Prostate gland (tissue), 2 donors: ENCODE results near the gene OR5AL1. TPM values are rescaled to one million over a fixed set of nuclear protein-coding genes. Genes with fewer than 3 reads are reported as not detected.
"Not testable (repeated sequence)": the region's sequence is repeated elsewhere in the genome, so short reads cannot be mapped to it uniquely, and the experiment has no call there.

ENCODE experiments used
- DNase-seq: peaks from one replicate; pipeline ENCODE4 v3.0.0-alpha.2; 2019; ENCODE audit warnings: low spot score
- H3K27ac ChIP-seq, 2 donors: fragments of 200-600 bp; sonication (generic); 2 replicates each; pipeline ENCODE4 v1.5.1; 2017 to 2019
- H3K27me3 ChIP-seq: fragments of 200-600 bp; sonication (generic); replicated peaks from 2 replicates; pipeline ENCODE4 v1.5.1; 2019; ENCODE audit not compliant: insufficient read depth
- H3K36me3 ChIP-seq, 2 donors: fragments of 200-600 bp; sonication (generic); 1 replicate in 1 of 2; 2 replicates in 1 of 2; pipeline versions ENCODE4 v1.5.1 to v1.8.1; 2017 to 2019
- H3K4me1 ChIP-seq: fragments of 200-600 bp; sonication (generic); replicated peaks from 2 replicates; pipeline ENCODE4 v1.5.1; 2019
- H3K4me3 ChIP-seq, 2 donors: fragments of 200-600 bp; sonication (generic); 2 replicates each; pipeline ENCODE4 v1.5.1; 2017 to 2019
- H3K9me3 ChIP-seq: fragments of 200-600 bp; sonication (generic); 2 replicates; pipeline ENCODE4 v1.5.1; 2017
- POLR2A ChIP-seq: fragments of 450-650 bp; IDR thresholded peaks from one replicate; pipeline ENCODE4 v1.6.1; 2016; ENCODE audit warnings: antibody characterized with exemption, mild to moderate bottlenecking
- POLR2AphosphoS5 ChIP-seq: sonication (generic); formaldehyde crosslinking; IDR thresholded peaks from one replicate; pipeline ENCODE4 v1.6.1; 2017; ENCODE audit warnings: antibody characterized with exemption
- WGBS: methylation state at CpG from one replicate; pipeline ENCODE4 v1.1.5; 2018; 5-methylcytosine and 5-hydroxymethylcytosine counted together
- intact Hi-C: fragments of 100-400 bp; cut with DNase I; formaldehyde crosslinking; loops from one replicate; pipeline ENCODE4 v1.14.2; 2022
- total RNA-seq, 2 donors: library from RNA; depleted of rRNA; stranded (reverse); fragments of >200 nt; gene quantifications; one replicate each; pipeline ENCODE4 v1.1.0, GENCODE V29; 2016
- TF ChIP-seq, protein P1 (sequence below), 4 experiments: fragments of 200-600 bp in 2 of 4; fragments of 450-650 bp in 2 of 4; sonication (generic) in 2 of 4; IDR thresholded peaks; 1 replicate in 3 of 4; 2 replicates in 1 of 4; pipeline ENCODE4 v1.5.1; 2016 to 2019; ENCODE audit warnings: antibody characterized with exemption in 4 of 4, mild to moderate bottlenecking in 2 of 4, moderate library complexity in 2 of 4

Gene OR5AL1
- total RNA-seq = not detected

GRCh38 chr11:56412396-56412795 lies at the start of gene OR5AL1:
Gene OR5AL1, plus strand, starts transcription at chr11:56412696.
- 90% methylated on average over 1 of the region's 1 CpG for WGBS
- H3K27me3 ChIP-seq = no peaks in the 10 kb centered on the region
- H3K4me3 ChIP-seq = no peak within 1 kb of the TSS
- intact Hi-C loops = no loop called here
- no peaks in the 10 kb centered on the region for H3K4me1 ChIP-seq
- H3K27ac ChIP-seq = no peak within 1 kb of the TSS
- no peaks in the 10 kb centered on the region for H3K36me3 ChIP-seq
- no peak for DNase-seq
- TF ChIP-seq, protein P1, sequence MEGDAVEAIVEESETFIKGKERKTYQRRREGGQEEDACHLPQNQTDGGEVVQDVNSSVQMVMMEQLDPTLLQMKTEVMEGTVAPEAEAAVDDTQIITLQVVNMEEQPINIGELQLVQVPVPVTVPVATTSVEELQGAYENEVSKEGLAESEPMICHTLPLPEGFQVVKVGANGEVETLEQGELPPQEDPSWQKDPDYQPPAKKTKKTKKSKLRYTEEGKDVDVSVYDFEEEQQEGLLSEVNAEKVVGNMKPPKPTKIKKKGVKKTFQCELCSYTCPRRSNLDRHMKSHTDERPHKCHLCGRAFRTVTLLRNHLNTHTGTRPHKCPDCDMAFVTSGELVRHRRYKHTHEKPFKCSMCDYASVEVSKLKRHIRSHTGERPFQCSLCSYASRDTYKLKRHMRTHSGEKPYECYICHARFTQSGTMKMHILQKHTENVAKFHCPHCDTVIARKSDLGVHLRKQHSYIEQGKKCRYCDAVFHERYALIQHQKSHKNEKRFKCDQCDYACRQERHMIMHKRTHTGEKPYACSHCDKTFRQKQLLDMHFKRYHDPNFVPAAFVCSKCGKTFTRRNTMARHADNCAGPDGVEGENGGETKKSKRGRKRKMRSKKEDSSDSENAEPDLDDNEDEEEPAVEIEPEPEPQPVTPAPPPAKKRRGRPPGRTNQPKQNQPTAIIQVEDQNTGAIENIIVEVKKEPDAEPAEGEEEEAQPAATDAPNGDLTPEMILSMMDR (IDR thresholded peaks at IDR 0.05) = no peak
- TF ChIP-seq POLR2AphosphoS5 = no peak
- no peaks in the 10 kb centered on the region for H3K9me3 ChIP-seq

- Histone ChIP-seq H3K4me1 (no peaks in the 10 kb centered on the region), H3K36me3 (no peaks in the 10 kb centered on the region), H3K27ac (no peak within 1 kb of the TSS), H3K27me3 (no peaks in the 10 kb centered on the region), H3K9me3 (no peaks in the 10 kb centered on the region), H3K4me3 (no peak within 1 kb of the TSS)
- intact Hi-C loops = no loop called here
- DNase-seq = no peak
- TF ChIP-seq POLR2A = no peak
- TF ChIP-seq, protein P1 (IDR thresholded peaks at IDR 0.05) = no peak
- TF ChIP-seq POLR2AphosphoS5 = no peak
- WGBS = 76% methylated on average over 2 of the region's 2 CpGs
These were observed 37.2 kb upstream of the OR5AL1 start, which contains the start of gene OR8U1 for GRCh38 chr11:56375324-56375723. Gene OR8U1, plus strand, starts transcription at chr11:56375624. Its CDS starts 0 bp downstream, at chr11:56375624.

DNA sequence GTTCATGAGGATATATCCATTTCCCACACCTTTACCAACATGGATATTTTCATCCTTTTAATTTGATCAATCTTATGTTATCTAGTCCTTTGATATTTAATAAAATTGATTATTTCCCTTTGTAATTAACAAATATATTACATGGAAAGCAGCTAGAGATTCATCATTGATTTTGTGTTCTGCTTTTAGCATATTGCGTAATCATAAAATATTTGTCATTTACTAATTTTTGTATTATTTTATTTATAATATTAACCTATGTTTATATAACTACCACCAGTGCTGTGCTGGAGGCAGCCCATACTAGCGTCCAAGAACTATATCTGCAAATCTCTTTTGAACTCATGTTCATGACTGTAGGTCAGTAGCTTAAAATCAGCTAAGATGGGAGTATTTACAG lies 32.4 kb upstream of the OR5AL1 start:
- H3K27me3 ChIP-seq = no peaks in the 10 kb centered on the region
- no peaks in the 10 kb centered on the region for H3K36me3 ChIP-seq
- no peaks in the 10 kb centered on the region for H3K9me3 ChIP-seq
- H3K4me1 ChIP-seq = no peaks in the 10 kb centered on the region
- no peak for DNase-seq
- WGBS = 91% methylated on average over 2 of the region's 2 CpGs
- TF ChIP-seq POLR2AphosphoS5 (no peak), POLR2A (no peak)
- TF ChIP-seq, protein P1 (IDR thresholded peaks at IDR 0.05) = no peak
- intact Hi-C loops = no loop called here
- H3K4me3 ChIP-seq = no peak overlapping the region
- no peak overlapping the region for H3K27ac ChIP-seq

- WGBS = 83% methylated on average over 3 of the region's 3 CpGs
- DNase-seq = no peak
- Histone ChIP-seq H3K4me3 (no peak overlapping the region), H3K27ac (no peak overlapping the region), H3K36me3 (no peaks in the 10 kb centered on the region), H3K27me3 (no peaks in the 10 kb centered on the region), H3K4me1 (no peaks in the 10 kb centered on the region), H3K9me3 (no peaks in the 10 kb centered on the region)
- TF ChIP-seq, protein P1 (IDR thresholded peaks at IDR 0.05) = no peak
- TF ChIP-seq POLR2AphosphoS5 (no peak), POLR2A (no peak)
- intact Hi-C loops = no loop called here
These were observed 18.1 kb upstream of the OR5AL1 start for GRCh38 chr11:56394381-56394780.

DNA sequence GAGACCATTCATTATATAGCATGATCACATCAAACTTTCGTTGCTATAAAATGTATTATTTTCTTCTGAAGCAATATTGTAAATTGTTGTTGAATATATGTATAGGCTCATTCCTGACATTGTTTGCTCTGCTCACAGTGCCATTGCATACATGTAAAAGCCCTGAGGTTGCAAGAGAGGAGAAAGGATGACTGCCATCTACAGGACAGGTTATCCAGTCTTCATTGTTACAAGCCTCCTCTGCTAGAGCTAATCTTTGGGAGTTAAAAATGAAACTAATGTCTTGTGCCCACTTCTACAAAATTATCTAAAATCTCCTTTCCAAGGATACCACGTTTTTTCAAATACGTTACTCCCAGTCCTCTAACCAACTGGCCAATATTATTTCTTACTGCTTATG lies 16.4 kb upstream of the OR5AL1 start:
- H3K36me3 ChIP-seq = no peaks in the 10 kb centered on the region
- no peak overlapping the region for H3K27ac ChIP-seq
- WGBS = 45% methylated on average over 3 of the region's 3 CpGs
- H3K9me3 ChIP-seq = no peaks in the 10 kb centered on the region
- no peak overlapping the region for H3K4me3 ChIP-seq
- intact Hi-C loops = no loop called here
- TF ChIP-seq POLR2AphosphoS5 (no peak), POLR2A (no peak)
- no peaks in the 10 kb centered on the region for H3K4me1 ChIP-seq
- DNase-seq = no peak
- no peaks in the 10 kb centered on the region for H3K27me3 ChIP-seq

DNA sequence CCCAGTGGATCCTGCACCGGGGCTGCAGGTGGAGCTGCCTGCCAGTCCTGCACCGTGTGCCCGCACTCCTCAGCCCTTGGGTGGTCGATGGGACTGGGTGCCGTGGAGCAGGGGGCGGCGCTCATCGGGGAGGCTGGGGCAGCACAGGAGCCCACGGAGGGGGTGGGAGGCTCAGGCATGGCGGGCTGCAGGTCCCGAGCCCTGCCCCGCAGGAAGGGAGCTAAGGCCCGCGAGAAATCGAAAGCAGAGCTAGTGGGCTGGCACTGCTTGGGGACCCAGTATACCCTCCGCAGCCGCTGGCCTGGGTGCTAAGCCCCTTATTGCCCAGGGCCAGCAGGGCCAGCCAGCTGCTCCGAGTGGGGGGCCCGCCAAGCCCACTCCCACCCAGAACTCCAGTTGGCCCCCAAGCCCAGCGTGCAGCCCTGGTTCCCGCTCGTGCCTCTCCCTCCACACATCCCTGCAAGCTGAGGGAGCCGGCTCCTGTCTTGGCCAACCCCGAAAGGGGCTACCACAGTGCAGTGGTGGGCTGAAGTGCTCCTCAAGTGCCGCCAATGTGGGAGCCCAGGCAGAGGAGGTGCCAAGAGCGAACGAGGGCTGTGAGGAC lies 10.5 kb upstream of the OR5AL1 start:
- H3K27me3 ChIP-seq, H3K4me1 ChIP-seq, H3K9me3 ChIP-seq, DNase-seq, H3K36me3 ChIP-seq, intact Hi-C loops, H3K4me3 ChIP-seq, H3K27ac ChIP-seq: not testable (repeated sequence)
- WGBS = 88% methylated on average over 27 of the region's 27 CpGs
